ENCODE data around the gene SLC4A4.
"Not testable (repeated sequence)": the region's sequence is repeated elsewhere in the genome, so short reads cannot be mapped to it uniquely, and the experiment has no call there.

The SLC4A4 gene

DNA sequence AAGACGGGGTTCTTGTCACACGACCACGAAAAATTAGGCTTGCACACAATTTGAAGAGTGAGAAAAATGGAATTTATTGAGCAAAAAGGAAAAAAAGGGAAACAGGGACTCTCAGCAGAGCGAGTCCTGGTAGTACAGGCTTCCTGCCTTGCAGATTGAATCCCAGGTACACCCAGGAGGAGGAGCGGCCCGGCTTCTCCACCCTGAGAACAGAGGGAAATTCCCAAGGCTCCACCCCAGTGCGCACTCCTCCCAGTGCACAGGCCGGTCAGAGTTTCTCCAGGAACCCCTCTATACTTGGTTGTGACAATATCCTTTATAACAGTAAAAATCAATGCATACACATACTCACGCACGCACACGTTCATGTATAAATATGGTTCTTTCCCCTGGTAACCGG lies 22.0 kb downstream of the SLC4A4 start:
- DNase-seq (ENCODE audit: low spot score), result no peak

DNA sequence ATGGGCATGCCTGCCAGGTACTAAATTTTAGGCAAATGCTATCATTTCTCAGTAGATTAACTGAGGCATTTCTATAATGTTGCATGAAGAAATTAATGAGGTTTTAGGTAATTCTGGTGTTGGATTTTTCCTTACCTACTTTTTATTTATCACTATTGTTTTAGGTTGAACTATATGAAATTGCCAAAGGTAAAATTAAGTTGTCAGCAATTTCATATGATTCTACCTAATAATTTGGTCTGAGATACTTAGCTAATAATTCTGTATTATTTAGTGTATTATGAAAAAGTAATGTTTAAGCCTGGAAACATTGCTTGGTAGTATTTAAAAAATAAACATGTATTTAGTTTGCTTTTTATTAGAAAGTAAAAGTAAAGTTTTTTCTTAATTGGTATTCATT lies 22.7 kb downstream of the SLC4A4 start:
- no peak for DNase-seq (ENCODE audit: low spot score)

DNA sequence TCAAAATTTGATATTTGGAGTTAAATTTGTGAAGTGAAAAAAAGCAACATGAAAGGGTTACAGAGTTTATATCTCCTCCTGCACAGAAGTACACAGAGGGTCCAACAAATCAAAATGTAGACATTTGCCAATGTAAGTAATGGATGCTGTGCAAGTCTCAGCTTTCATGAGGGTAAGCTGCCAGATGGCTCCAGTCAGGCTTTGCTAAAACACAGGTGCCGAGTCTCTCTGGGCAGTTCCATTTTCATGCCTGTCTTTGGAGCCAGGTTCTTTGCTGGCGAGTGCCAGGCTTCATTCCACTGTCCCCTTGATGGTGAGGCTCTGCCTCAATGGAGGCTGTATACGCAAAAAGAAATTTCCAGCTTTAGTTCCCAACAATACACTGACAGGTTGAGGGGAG lies 27.9 kb downstream of the SLC4A4 start:
- no peak for DNase-seq (ENCODE audit: low spot score)

DNA sequence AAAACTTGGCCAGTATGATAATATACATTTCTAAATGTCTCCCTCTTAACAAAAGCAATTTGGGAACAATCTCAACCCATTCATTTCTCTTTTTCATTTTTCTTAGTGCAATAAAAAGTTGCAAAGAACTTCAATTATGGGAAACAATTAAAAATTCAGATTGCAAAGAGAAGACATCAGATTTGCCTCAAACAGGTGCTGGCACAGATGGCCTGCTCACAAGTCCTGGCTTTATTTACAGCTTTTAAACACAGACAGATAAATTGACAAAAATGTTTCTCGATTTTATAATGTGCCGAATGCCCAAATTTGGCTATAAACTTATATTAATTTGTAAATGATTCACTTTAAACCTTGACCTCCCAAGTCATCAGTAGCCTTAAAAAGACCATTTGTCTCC lies 28.7 kb downstream of the SLC4A4 start:
- DNase-seq (ENCODE audit: low spot score), result no peak

DNA sequence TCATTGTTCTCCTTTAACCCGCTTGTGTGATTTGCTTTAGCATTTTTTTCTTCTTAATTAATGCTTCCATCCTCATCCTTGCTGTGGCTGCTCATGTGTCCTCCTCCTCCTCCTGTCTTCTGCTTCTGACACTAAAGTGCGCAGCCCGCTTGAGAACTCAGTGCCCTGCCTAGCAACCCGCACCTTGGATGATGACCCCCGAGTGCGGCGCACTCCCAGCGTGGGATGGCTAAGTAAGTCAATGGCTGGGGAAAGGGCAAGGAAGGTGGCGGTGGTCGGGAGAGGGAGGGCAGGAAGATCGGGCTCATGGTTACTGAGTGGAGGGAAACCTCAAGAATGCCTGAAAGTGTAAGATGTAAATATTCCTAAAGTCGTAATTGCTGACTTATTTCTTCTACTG lies 30.1 kb downstream of the SLC4A4 start:
- DNase-seq (ENCODE audit: low spot score), result no peak

DNA sequence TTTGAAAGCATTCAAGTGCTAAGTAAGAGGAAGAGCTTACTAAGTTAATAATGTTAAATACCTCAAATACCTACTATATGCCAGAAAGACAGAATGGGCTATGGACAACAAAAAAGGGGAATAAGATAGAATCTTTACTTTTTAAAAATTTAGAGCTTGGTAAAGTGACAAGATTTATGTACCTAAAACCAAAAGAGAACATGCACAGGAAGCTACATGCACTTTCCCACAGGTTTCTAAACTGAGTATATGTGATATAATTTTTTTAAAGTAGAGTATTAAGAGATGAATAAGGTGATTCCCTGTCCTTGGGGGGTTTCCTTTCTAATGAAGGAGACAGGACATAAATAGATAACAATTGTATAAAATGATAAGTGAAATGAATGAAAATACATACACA lies 30.7 kb downstream of the SLC4A4 start:
- DNase-seq (ENCODE audit: low spot score), result no peak

DNA sequence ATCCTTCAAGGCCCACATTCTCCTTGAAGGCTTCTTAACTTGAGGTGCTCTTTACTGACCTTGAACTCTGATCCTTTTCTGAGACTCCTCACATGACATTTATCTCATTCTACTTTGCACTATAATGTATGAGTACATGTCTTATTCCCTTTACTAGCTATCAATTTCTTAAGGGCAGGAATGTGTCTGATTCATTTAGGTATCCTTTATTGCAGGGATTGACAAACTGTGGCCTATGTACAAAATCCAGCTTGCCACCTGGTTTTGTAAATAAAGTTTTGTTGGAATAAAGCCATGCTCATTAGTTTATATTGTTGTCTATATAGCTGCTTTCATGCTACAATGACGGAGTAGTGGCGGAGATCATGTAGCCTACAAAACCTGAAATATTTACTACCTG lies 36.7 kb downstream of the SLC4A4 start:
- no peak for DNase-seq (ENCODE audit: low spot score)

DNA sequence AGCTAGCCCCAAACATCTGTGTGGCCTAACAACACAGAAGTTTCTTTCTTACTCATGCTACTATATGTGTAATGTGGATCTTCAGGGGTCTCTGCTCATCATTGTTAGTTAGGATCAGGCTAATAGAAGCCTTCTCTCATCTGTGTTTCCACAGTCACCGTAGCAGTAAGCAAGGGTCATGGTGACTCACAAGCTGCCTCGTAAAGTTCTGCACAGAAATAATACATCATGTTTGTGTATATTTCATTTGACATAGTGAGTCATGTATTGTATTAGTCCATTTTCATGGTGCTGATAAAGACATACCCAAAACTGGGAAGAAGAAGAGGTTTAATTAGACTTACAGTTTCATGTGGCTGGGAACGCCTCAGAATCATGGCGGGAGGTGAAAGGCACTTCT lies 38.7 kb downstream of the SLC4A4 start:
- peak; percentile 68 for DNase-seq (ENCODE audit: low spot score)

DNA sequence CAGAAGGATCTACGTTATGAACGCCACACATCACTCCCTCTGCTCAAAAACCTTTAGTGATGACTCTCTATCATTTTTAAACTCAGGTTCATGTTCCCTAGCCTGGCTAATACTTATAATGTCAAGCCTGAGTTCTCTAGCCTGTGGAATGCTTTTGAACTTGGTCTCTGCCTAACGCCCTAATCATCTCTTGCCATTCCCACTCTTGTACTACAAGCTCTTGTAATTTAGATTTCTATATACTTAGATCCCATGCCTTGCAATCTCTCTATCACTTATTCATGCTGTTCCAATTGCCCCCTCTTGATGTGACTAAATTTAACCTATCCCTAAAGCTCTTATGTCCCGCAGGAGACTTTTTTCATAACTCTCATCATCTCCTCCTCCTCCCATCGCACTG lies 40.3 kb downstream of the SLC4A4 start:
- DNase-seq (ENCODE audit: low spot score), result no peak

DNA sequence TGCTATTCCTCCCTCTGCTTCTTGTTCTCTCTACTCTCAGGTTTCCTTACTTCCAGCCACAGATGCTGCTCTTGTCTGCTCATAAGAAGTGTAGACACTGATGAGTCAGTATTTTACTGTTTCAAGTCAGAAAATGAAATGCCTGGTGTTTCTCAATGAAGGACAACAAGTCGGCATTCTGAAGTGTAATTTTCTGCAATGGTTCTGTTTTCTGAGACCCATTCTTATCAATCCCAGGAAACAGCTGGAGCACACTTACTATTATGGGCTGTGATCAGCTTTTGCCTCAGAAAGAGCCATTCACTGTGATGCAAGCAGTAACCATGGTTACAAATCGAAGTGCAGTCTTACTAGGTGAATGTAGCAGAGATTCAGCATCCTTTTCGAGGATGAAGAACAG lies 42.0 kb downstream of the SLC4A4 start:
- DNase-seq (ENCODE audit: low spot score), result peak; percentile 26

DNA sequence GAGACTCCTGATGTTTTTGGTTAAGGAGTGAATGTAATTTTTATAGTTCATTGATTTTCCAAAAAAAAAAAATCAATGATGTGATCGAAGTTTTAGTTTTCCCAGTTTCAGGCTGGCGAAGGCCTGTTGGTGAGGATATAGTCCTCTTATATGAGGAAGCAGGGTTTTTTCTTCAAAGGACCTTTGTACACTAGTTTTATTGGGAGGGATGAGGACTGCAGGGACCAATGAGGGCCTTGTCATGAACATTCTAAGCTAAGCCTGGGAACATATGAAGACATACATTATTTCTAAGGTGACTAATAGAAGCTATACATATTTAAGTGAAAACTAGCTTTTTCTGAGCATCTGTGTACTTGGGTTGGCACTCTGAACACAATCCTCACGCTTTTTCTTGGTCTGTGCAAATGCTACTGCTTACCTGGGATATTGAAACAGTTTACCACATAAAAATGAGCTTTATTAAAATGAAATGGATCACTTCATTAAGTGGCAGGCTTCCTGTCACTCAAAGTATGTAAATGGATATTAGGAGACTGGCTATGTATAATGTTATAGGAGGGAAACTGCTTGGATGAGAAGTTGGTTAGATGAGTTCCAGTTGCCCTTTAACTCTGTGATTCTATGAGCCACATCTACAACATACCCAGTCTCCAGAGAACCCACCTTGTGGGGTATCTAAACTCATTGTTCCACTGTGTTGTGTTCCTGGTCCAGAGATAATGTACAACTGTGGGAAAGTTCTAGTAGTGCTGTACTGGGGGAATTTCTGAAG lies 43.5 kb downstream of the SLC4A4 start:
- no peak for DNase-seq (ENCODE audit: low spot score)

DNA sequence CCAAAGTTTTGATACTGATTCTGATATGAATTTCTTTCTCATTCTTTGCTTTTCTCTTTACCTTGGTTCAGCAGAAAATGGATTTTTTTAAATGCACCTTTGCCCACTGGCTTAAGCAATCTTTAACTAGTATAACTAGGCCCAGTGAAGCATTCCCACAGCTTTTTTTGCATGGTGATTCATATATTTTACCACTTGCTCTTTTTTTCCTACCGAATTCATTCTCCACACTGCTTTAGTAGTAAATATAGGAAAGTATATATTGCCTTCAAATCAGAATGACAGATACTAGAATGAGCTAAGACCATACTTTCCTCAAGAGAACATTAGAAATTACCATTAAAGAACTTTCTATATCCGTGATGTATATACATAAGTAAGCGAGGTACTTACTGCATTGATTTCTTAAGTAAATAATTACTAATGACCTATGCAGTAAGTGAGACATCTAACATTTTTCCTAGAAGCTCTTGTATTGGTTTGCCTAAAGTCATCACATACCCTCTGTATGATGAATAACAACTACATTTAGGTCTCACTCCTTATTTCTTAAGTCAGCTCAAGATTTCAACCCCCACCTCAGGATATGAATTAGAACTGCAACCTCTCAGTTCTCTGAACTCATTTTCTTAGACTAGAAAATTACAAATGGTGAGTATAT lies 44.2 kb downstream of the SLC4A4 start:
- DNase-seq (ENCODE audit: low spot score), result no peak

DNA sequence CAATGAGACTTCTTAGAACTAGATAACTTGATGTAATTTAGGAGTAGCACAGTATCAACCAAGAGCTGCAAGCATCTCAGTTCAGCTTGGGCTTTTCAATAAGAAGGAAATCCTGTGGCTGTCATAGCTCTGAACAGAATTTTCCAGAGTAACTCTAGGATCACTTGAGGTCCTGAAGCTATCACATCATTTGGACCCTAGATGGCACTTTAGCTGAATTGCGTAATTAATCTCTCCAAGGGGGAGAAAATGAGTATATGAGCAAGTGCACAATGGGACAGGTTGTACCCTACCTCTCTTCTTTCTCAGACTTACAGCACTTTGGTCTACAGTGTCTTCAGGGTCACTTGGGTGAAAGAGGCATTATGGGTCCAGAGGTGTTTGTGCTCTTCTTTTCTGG lies 45.2 kb downstream of the SLC4A4 start:
- no peak for DNase-seq (ENCODE audit: low spot score)

DNA sequence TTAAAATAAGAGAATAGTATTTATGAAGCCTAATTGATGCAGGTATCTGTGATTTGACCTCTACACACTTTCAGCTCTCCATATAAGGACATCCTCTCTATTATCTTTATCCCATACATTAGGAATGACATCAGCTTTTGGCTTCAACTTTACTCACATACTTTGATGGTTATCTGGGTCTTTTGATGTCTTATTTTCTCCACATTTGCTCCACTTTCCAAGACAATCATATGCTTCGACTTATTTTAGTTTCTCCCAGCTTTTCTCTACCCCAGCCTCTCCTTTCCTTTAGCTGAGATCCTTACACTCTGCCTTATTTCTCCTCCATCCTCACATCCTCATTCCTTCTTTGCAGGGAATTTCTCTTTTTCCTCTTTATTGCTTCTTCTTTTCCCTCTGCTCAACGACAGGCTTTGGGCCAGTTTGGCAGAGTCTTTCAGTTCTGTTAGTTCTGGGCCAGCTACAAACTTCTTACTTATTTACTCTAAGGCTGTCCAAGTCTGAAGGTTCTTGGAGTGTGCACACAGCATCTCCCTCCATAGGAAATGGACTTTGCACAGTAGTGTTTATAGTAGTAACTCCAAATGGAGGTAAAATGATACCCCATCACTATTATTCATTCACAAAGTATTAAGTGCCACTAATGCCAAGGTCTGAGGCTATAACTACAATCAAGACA lies 50.5 kb downstream of the SLC4A4 start:
- no peak for DNase-seq (ENCODE audit: low spot score)

DNA sequence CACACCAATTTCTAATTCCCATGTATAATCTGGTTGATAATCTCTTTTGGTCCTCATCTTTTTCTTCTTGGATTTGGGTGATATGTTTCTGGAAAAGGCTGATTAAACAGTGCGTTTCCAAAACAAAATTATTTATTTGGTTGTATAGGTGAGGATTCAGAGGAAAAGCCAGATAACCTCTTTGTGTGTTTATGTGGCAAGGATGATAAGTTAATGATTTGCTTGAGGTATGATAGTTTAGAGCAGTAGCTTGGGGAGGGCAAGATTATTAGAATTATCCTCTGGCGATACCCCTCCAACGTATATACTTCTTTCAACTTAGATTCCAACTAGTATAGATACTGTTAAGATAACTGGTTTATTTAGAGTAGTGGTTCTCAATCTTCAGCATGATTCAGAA lies 53.3 kb downstream of the SLC4A4 start:
- no peak for DNase-seq (ENCODE audit: low spot score)

DNA sequence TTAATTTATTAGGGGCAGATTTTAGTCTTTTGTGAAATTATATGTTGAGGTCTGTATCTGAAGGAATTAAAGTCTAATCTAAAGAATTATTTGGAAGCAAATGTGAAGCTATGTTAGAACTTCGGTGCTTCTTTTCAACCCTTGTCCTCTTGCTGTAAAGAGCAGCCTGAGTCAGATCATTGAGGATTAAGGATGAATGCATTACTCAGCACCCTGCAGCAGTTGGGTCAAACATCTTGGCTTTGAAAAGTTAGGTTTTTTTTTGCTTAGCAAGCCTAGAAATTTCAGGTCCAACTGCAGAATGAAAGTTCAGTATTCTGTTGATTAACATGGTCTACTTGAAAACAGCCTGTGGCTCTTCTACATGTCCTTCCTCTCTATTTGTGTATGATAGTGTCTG lies 57.6 kb downstream of the SLC4A4 start:
- DNase-seq (ENCODE audit: low spot score), result peak; percentile 73

DNA sequence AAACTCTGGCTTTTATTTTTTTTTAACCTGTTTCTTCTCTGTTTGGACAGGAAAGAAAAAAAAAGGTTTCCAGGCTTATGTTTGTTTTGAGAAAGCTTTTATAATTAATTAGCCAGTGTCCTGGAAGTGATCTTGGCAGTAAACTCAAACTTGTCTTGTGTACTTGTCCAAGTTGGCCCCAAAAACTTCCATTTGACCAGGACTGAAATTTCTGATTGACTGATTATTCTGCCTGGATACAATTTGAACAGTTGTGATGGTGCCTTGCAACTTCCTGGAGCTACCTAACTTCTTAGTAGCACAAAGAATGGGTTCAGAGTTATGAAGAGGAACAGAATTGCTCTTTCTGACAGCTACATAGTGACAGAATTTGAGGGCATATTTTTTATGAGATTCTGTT lies 62.0 kb downstream of the SLC4A4 start:
- no peak for DNase-seq (ENCODE audit: low spot score)

DNA sequence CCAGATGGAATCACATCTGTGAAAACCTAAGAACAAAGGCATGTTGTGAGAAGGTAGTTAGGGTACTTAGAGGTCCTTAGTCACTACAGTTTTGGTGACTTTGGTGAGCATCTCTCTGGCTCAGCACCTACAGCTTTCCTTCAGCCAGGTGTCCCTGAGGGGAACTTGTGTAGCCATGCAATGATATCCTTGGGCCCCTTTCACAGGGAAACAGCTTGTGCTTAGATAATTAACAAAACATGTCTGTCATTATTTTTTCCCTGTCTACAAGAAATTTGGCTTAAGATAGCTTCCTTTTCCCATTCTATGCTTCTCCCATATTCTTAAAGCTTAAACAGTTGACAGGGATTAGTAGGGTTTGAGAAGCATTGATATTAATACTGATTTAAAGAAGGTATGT lies 63.8 kb downstream of the SLC4A4 start:
- DNase-seq (ENCODE audit: low spot score), result no peak

DNA sequence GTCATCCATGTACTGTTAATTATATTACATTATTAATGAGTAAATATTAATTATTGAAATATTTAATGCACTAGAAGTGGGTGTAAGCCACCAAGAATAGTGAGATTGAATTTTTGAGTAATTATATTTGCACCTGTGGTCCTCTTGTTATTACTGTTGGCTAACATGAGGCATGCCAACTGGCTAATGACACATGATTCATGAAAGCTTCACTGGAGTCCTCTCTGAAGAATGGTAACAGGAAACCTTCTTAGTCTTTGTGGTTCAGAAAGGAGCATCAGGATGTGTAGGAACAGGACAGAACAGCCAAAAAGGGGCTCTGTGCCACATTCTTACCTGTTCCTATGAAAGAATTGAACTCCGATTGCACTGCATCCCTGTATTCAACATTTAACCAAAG lies 65.2 kb downstream of the SLC4A4 start:
- no peak for DNase-seq (ENCODE audit: low spot score)

DNA sequence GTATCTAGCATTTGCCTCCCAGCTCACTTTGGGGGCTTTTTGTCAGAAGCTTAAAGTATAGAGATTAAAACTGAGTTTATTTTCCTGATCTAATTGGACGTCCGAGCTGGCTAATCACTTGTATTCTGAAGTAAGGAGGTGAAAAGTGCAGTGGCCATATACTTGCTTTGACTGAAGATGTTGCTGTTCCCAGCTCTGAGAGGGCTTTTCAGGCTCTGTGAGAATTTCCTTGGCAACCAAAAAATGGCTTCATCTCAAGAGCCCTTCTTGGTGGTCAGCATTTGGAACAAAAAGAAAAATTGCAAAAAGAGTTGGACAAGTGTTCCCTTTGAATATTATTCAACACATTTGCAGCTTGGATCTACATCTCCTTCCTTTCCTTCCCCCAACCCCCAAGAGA lies 67.0 kb downstream of the SLC4A4 start:
- DNase-seq (ENCODE audit: low spot score), result no peak

DNA sequence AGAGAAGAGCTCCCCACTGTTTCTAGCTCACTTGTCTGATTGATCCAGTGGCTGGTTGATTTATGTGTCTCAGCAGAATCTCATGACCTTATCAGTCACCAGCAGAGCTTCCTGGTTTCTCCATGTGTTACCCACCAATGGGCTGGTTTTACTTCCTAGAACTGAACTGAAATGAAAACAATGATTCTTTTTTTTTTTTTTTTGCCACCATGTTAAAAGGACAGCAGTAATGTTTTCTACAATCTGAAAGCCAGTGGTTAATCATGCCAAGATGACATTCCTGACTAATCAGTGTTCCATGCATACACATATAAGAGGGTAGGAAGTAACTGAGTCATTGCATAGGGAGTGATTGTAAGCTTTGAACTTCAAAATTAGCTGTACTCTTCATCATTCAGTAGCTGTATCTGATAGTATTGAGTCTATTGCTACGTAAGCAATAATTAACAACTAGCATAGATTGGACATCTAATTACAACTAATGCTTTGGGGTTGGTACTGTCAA lies 67.7 kb downstream of the SLC4A4 start:
- DNase-seq (ENCODE audit: low spot score), result peak; percentile 49

DNA sequence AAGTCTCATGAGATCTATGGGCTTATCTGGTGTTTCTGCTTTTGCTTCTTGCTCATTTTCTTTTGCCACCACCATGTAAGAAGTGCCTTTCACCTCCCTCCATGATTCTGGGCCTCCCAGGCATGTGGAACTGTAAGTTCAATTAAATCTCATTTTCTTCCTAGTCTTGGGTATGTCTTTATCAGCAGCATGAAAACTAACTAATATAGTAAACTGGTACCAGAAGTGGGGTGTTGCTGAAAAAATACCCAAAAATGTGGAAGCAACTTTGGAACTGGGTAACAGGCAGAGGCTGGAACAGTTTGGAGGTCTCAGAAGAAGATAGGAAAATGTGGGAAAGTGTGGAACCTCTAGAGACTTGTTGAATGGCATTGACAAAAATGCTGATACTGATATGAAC lies 70.1 kb downstream of the SLC4A4 start:
- DNase-seq (ENCODE audit: low spot score), result not testable (repeated sequence)

DNA sequence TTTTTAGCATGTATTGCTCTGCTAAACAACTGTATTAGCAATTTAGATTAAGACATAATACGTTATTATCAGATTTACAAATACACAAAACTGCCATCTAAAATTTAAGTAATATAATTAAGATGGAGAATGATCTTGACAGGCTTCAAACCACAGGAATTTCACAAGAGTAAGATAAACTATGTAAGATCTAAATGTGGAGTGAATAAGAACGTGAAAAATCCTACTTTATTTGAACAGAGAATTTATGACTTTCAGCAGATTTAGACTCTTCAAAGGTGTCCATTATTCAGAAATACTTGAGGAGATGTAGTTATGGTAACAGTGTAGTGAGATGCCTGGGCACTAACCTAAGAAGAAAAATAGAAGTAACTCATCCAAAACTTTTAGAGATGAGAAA lies 73.2 kb downstream of the SLC4A4 start:
- no peak for DNase-seq (ENCODE audit: low spot score)

Measured in AG08395 (cell line).